T-helper 2 cell treated with Interferon-gamma antibody and Interleukin-4, amounts not matched to agents 5 μg/mL and 100 μg/mL, for 36 hours (primary cell): ENCODE data around the gene RNF220.
"Not testable (repeated sequence)": the region's sequence is repeated elsewhere in the genome, so short reads cannot be mapped to it uniquely, and the experiment has no call there.

Experiments
- DNase-seq: peaks from one replicate; pipeline ENCODE4 v3.0.0; 2021; ENCODE audit warnings: low spot score
- H3K27ac Mint-ChIP-seq: one replicate; pipeline ENCODE4 v1.8.0; 2021; ENCODE audit warnings: mild to moderate bottlenecking, mixed read lengths
- H3K27me3 Mint-ChIP-seq: one replicate; pipeline ENCODE4 v1.8.0; 2021; ENCODE audit warnings: low read depth, mixed read lengths
- H3K36me3 Mint-ChIP-seq: one replicate; pipeline ENCODE4 v1.8.0; 2021; ENCODE audit warnings: low read depth, mixed read lengths
- H3K4me1 Mint-ChIP-seq: one replicate; pipeline ENCODE4 v1.8.0; 2021; ENCODE audit warnings: low read depth, mixed read lengths
- H3K4me3 Mint-ChIP-seq: one replicate; pipeline ENCODE4 v1.8.0; 2022; ENCODE audit warnings: mild to moderate bottlenecking, moderate library complexity, mixed read lengths
- H3K9me3 Mint-ChIP-seq: one replicate; pipeline ENCODE4 v1.8.0; 2021; ENCODE audit warnings: mixed read lengths

Gene RNF220

GRCh38 chr1:44502823-44503222, 97.8 kb downstream of the RNF220 start:
- not testable (repeated sequence) for DNase-seq, H3K9me3 Mint-ChIP-seq, H3K27ac Mint-ChIP-seq

GRCh38 chr1:44503625-44504024, 98.6 kb downstream of the RNF220 start:
- Mint-ChIP-seq H3K27me3 (peaks cover 2% of the 10 kb centered on the region), H3K4me3 (no peak overlapping the region), H3K9me3 (no peaks in the 10 kb centered on the region), H3K4me1 (no peaks in the 10 kb centered on the region), H3K36me3 (no peaks in the 10 kb centered on the region), H3K27ac (no peak overlapping the region)
- DNase-seq: no peak

More at GRCh38 chr1:44502823-44503222, 97.8 kb downstream of the RNF220 start:
- not testable (repeated sequence) for H3K36me3 Mint-ChIP-seq, H3K4me1 Mint-ChIP-seq, H3K27me3 Mint-ChIP-seq, H3K4me3 Mint-ChIP-seq

DNA sequence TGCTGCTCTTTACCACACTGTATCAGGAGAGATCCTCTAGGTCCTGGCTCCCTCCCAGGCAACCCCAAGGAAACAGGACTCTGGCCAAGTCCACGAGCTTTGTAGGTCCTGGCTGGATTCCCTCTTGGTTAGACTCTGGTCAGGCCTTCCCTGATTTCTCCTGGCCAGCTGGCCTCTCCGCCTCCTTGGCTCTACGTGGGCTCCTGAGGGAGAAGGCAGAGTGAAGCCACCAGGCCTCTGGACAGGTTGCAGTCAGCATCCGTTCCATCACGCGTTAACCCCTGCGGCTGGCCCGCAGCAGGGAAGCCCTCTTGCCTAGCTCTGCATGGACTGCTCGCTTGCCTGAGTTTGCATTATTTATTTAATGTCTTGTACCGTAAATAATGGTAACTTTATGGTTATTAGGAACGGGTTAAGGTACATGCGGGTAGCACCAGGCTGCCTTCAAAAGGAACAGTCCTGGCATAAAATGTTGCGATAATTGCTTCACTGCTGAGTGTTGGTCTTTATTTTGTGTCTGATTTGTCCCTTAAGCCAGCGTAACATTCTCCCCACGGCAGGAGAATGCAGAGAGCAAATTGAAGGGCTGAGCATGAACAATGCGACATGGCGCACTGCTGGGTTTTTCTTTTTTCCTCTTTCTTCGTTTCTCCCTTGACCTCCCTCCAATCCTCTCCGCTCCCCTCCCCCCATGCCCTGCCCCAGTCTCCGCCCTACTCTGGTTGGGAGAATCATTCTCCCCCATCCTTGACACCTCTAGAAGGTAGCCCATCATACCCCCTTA, 100.3 kb downstream of the RNF220 start:
- peaks cover 5% of the 10 kb centered on the region for H3K27me3 Mint-ChIP-seq
- no peaks in the 10 kb centered on the region for H3K9me3 Mint-ChIP-seq
- H3K36me3 Mint-ChIP-seq: no peaks in the 10 kb centered on the region
- DNase-seq: no peak
- H3K27ac Mint-ChIP-seq: no peak overlapping the region
- H3K4me3 Mint-ChIP-seq: no peak overlapping the region
- H3K4me1 Mint-ChIP-seq: no peaks in the 10 kb centered on the region

- no peak overlapping the region for H3K4me3 Mint-ChIP-seq
- H3K4me1 Mint-ChIP-seq: no peaks in the 10 kb centered on the region
- no peak for DNase-seq
- no peak overlapping the region for H3K27ac Mint-ChIP-seq
- H3K9me3 Mint-ChIP-seq: no peaks in the 10 kb centered on the region
- H3K36me3 Mint-ChIP-seq: no peaks in the 10 kb centered on the region
- peaks cover 9% of the 10 kb centered on the region for H3K27me3 Mint-ChIP-seq
Observed at GRCh38 chr1:44507490-44508396, 102.7 kb downstream of the RNF220 start.

GRCh38 chr1:44508397-44508745, 103.3 kb downstream of the RNF220 start:
- no peak overlapping the region for H3K4me3 Mint-ChIP-seq
- H3K9me3 Mint-ChIP-seq: no peaks in the 10 kb centered on the region
- no peaks in the 10 kb centered on the region for H3K36me3 Mint-ChIP-seq
- H3K4me1 Mint-ChIP-seq: no peaks in the 10 kb centered on the region
- H3K27ac Mint-ChIP-seq: no peak overlapping the region
- peaks cover 9% of the 10 kb centered on the region for H3K27me3 Mint-ChIP-seq
- DNase-seq: no peak

DNA sequence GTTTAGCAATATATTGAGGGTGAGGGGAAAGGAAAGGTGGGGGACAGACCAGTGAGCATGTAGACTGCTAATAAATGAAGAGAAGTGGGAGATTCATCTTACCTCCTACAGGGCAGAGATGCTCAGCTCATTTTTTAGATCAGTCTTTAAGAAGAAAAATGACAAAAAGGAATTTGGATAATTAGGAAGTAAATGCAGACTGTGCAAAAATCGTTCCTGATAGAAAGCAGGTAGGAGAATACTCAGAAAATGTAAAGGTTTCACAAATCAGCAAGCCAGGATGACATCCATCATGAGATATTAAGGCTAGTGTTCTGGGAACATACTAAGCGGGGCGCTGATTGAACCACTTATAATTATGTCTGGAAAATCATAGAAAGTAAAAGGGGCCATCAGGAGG, 106.3 kb downstream of the RNF220 start:
- Mint-ChIP-seq H3K4me1 (no peaks in the 10 kb centered on the region), H3K36me3 (no peaks in the 10 kb centered on the region), H3K9me3 (no peaks in the 10 kb centered on the region), H3K27ac (no peak overlapping the region), H3K4me3 (no peak overlapping the region), H3K27me3 (peaks cover 15% of the 10 kb centered on the region)
- DNase-seq: no peak

- Mint-ChIP-seq H3K4me3 (no peak overlapping the region), H3K27ac (no peak overlapping the region), H3K36me3 (no peaks in the 10 kb centered on the region), H3K4me1 (no peaks in the 10 kb centered on the region), H3K9me3 (no peaks in the 10 kb centered on the region), H3K27me3 (peaks cover 17% of the 10 kb centered on the region)
- DNase-seq: no peak
Observed at GRCh38 chr1:44511769-44512168, 106.7 kb downstream of the RNF220 start.

GRCh38 chr1:44512313-44512885, 107.3 kb downstream of the RNF220 start:
- Mint-ChIP-seq H3K9me3 (no peaks in the 10 kb centered on the region), H3K27ac (no peak overlapping the region), H3K27me3 (peaks cover 19% of the 10 kb centered on the region), H3K4me3 (no peak overlapping the region), H3K36me3 (no peaks in the 10 kb centered on the region), H3K4me1 (no peaks in the 10 kb centered on the region)
- DNase-seq: no peak

- H3K9me3 Mint-ChIP-seq: no peaks in the 10 kb centered on the region
- H3K4me3 Mint-ChIP-seq: no peak overlapping the region
- H3K36me3 Mint-ChIP-seq: no peaks in the 10 kb centered on the region
- peaks cover 19% of the 10 kb centered on the region for H3K27me3 Mint-ChIP-seq
- DNase-seq: no peak
- H3K4me1 Mint-ChIP-seq: no peaks in the 10 kb centered on the region
- no peak overlapping the region for H3K27ac Mint-ChIP-seq
Observed at GRCh38 chr1:44513111-44513510, 108.1 kb downstream of the RNF220 start.

DNA sequence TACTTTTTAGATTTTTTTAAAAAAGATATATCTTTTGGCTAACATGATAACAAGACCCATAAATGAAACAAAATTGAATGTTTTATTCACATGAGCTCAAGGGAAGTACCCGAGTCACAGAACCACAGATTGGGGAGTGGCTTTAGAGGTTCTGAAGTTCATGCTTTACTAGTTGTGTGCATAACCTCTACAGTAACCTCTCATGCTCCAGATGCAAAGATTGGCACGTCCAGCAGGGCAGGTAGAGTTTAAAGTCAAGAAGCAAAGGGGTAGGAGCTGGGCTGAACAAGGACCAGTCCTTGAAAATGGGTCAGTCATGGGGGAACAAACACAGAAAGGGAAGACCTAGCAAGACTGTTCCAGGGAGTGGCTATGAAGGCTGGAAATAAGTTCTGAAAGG, 109.6 kb downstream of the RNF220 start:
- no peaks in the 10 kb centered on the region for H3K4me1 Mint-ChIP-seq
- no peak overlapping the region for H3K27ac Mint-ChIP-seq
- no peaks in the 10 kb centered on the region for H3K9me3 Mint-ChIP-seq
- H3K4me3 Mint-ChIP-seq: no peak overlapping the region
- no peak for DNase-seq
- H3K27me3 Mint-ChIP-seq: peaks cover 15% of the 10 kb centered on the region
- H3K36me3 Mint-ChIP-seq: no peaks in the 10 kb centered on the region

DNA sequence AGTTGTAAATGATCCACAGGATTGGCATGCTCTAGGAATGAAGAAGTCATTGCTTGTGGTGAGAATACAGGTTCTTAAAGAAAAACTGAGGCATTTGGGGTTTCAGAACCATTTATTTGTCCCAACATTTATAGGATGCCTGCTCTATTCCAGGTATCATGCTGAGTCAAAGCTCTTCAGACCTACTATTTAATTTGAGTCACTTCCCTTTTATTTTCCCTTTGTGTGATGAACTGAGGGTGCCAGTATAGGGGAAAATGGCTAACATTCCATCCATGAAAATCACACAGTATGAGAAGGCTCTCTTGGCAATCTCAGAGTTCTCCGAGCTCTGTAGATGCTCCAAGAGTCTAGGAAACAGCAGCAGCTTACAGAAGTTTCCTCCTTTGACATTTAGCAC, 110.4 kb downstream of the RNF220 start:
- H3K36me3 Mint-ChIP-seq: no peaks in the 10 kb centered on the region
- H3K27ac Mint-ChIP-seq: no peak overlapping the region
- H3K27me3 Mint-ChIP-seq: peaks cover 14% of the 10 kb centered on the region
- DNase-seq: no peak
- no peak overlapping the region for H3K4me3 Mint-ChIP-seq
- H3K4me1 Mint-ChIP-seq: no peaks in the 10 kb centered on the region
- no peaks in the 10 kb centered on the region for H3K9me3 Mint-ChIP-seq

- peaks cover 10% of the 10 kb centered on the region for H3K27me3 Mint-ChIP-seq
- H3K9me3 Mint-ChIP-seq: no peaks in the 10 kb centered on the region
- H3K36me3 Mint-ChIP-seq: no peaks in the 10 kb centered on the region
- no peaks in the 10 kb centered on the region for H3K4me1 Mint-ChIP-seq
- H3K27ac Mint-ChIP-seq: no peak overlapping the region
- no peak overlapping the region for H3K4me3 Mint-ChIP-seq
- no peak for DNase-seq
Observed at GRCh38 chr1:44519035-44519676, 114.1 kb downstream of the RNF220 start.

GRCh38 chr1:44521378-44522080, 116.5 kb downstream of the RNF220 start:
- Mint-ChIP-seq H3K36me3 (no peaks in the 10 kb centered on the region), H3K27ac (no peak overlapping the region), H3K27me3 (peaks cover 4% of the 10 kb centered on the region), H3K4me1 (no peaks in the 10 kb centered on the region), H3K4me3 (no peak overlapping the region), H3K9me3 (no peaks in the 10 kb centered on the region)
- DNase-seq: no peak
